ENCODE data around the gene ATP5PO. TPM values are rescaled to one million over a fixed set of nuclear protein-coding genes. Genes with fewer than 3 reads are reported as not detected.
A peak's percentile ranks its signal among the peaks of the same experiment; 100 is the strongest.

Gene ATP5PO
- total RNA-seq, 1 experiment from 2014 or later = 71.3 TPM

DNA sequence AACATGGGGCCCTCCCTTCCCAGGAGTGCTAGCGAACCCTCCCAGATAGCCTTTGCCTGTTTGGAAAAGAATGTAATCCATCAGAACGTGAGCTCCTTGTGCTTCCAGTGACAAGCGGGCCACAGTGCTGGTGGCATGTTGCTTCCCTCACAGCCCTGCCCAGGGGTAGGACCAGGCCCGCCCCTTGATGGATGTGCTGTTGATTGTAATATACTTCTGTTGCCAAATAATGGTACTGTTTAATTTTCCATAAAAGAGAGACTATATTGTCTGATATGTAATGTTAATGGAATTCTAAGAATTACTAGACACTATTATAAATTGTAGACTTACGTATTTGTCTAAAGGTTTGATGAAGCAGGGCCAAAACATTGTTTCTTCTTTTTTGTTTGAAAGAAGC is 16.4 kb downstream of the ATP5PO start:
- DNase-seq (ENCODE audit: low spot score) = no peak

DNA sequence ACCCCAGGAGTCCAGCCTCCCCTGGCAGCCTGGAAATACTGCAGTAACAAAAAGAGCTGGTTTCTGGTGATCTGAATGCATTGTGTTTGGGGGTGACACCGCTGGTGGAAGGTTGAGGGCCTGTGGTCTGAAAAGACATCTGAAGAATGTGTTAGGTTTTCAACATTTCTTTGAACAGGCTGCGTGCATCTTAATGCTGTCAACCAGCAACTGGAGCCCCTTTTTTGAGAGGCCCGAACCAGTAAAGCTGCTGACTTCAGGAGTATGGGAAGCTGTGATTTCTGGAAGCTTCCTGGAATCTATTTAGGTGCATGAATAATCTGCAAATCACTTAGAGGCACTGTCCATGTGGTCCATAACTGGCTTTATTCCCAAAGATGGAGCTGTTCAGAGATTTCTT is 17.0 kb downstream of the ATP5PO start:
- DNase-seq (ENCODE audit: low spot score) = no peak

DNA sequence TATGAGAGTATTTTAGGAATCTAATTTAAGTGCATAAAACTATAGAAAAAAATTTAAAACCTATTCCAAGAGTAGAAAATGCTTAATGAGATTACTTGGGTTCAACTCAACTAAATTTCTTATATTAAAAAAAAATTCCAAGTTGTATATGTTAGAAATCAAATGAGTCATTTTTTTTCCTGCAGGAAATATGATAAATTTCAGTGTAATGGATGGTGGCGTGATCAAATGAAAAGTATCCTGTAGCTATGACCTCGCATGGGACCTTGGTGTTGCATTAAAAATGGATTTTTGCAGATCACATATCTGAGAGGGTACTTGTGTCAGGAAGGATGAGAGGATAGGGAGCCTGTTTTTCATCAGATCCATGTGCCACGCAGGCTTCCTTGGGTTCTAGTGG is 17.9 kb downstream of the ATP5PO start:
- no peak for DNase-seq (ENCODE audit: low spot score)

DNA sequence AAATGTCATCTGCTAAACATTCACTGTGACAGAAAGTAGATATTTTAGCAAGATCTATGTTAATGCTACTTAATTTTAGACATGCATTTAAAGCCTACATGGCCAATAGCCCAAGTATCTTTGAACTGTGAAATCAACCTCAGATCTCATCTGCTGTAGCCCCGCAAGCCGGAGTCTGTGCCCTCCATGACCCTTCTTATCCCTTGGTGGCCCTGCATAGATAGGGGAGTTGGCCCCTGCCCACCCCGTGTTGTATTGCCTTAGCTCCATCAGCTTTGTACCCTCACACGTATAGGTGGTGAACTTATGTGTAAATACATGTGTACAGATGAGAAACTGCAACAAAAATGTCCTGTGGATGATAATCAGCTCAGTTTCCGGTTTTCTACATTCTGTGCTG is 18.5 kb downstream of the ATP5PO start:
- no peak for DNase-seq (ENCODE audit: low spot score)

DNA sequence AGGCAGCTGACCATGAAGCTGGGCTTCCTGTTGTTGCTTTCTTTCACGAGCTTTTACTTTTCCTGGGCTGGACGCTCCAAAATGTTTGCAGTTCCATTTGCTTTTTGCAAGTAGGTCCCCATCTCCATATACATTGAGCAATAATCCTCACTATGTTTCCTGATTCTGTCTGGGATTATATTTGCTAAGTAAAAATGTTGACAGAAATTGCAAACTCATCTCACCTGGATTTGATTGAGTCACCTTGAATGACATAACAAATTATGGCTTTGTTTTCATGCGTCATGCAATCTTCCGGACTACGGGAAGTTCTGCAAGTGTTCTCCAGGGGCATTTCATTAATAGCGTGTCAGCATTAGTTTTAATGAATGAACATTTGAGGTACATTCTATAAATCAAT is 18.9 kb downstream of the ATP5PO start:
- no peak for DNase-seq (ENCODE audit: low spot score)

GRCh38 chr21:33895356-33895755 is 20.2 kb downstream of the ATP5PO start:
- no peak for DNase-seq (ENCODE audit: low spot score)

DNA sequence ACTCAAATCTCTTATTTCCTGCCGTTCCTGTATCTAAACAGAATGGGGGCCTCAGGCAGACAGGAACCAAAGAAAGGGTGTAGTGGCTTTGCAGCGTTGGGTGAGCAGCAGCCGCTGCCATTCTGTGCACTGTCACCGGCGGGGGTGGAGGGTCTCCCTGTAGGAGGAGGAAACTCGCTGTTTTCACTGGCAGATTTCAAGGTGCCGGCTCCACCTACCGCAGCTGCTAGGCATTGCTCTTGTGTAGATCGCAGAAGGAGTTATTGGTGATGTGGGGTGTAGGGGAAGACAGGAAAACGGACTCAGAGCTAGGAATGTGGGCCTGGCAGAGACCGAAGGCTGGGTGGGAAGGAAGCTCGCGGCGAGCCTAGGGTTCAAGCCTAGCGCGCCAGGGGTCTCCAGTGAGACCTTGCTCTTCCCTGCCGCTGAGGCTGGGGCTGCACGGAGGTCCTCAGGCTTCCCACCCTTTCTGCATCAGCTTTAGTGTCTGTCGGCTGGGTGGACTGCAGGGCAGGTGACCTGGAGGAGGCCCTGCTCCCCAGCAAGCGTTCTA is 20.8 kb downstream of the ATP5PO start:
- DNase-seq (ENCODE audit: low spot score) = peak; percentile 52

DNA sequence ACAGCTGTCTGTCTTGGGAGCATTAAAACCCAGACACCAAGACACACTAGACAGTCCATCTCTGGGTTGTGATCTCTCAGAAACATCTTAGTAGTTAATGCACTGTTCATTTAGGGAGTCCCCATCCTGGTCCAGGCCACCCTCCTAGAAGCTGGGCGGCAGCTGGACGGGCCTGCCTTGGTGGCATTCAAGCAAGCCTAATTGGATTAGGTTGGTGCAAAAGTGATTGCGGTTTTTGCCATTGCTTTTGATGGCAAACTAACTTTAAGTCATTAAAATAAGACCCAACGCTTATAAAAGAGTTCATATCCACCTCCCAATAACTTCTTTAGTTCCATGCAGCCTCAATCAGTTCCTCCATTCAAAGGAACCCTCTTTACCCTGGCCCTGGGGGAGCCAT is 21.7 kb downstream of the ATP5PO start:
- no peak for DNase-seq (ENCODE audit: low spot score)

GRCh38 chr21:33892853-33893252 is 22.8 kb downstream of the ATP5PO start:
- peak; percentile 7 for DNase-seq (ENCODE audit: low spot score)

DNA sequence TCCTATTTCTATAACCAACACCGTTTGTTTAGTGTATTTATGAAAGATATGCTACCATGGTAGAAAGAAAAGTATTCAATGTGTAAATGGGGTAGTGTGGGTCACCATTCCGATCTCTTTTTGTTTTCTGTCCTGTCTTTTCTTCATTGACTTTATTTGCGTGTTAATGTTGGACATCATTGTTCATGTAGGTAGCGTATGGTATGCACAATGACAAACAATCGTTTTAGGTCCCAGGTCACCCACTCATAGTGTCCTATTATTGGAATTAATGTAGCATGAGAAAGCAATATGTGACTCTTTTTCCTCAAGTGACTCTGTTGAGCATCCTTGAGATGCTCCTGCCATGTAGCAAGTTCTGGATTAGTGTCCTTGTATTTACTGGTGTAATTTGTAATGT is 25.4 kb downstream of the ATP5PO start:
- DNase-seq (ENCODE audit: low spot score) = no peak

DNA sequence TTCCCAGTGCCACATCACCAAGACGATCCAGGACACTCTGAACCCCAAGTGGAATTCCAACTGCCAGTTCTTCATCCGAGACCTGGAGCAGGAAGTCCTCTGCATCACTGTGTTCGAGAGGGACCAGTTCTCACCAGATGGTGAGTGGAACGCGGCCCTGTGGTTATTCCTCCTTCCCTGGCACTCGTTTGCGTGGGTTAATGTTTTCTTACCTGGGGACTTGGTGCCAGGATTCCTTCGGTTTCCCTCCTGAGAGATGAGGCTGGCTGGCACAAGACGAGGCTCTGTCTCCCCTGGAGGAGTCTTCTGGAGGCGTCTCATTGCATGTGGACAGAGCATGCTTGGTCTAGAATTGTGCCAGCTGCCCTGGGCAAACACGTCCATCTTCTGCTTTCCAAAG is 29.3 kb downstream of the ATP5PO start:
- no peak for DNase-seq (ENCODE audit: low spot score)

DNA sequence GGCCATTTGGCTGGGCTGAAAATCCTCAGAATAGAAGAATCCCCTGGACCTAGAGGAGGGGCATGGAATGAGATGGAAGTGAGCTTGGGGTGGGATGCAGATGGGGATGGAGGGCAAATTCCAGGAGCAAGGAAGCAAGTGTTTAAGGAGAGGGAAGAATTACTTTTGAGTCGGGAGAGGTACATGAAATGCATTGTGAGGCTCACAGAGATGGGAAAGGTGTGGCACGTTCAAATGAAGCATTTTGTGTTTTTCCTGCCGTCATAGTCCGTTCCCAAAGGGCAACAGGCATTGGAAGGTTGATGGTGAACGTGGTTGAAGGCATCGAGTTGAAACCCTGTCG is 30.5 kb downstream of the ATP5PO start:
- DNase-seq (ENCODE audit: low spot score) = no peak

- no peak for DNase-seq (ENCODE audit: low spot score)
Observed at GRCh38 chr21:33884376-33885171, 31.0 kb downstream of the ATP5PO start.

DNA sequence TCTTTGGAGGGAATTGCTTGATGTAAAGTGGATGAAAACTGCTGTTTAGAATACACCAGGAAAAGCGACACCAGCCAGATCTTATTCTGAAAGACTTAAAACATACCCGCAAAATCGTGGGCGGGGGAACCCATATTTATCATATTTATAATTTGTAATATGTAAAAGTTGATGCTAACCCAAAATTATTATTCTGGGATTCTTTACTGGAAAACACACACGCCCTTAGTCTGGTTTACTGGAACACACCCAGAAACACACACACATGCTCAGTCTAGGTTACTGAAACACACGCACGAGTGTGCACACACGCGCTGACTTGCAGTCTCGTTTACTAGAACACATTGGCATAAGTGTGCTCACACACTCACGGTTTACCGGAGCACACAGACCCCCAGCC is 32.5 kb downstream of the ATP5PO start:
- no peak for DNase-seq (ENCODE audit: low spot score)

DNA sequence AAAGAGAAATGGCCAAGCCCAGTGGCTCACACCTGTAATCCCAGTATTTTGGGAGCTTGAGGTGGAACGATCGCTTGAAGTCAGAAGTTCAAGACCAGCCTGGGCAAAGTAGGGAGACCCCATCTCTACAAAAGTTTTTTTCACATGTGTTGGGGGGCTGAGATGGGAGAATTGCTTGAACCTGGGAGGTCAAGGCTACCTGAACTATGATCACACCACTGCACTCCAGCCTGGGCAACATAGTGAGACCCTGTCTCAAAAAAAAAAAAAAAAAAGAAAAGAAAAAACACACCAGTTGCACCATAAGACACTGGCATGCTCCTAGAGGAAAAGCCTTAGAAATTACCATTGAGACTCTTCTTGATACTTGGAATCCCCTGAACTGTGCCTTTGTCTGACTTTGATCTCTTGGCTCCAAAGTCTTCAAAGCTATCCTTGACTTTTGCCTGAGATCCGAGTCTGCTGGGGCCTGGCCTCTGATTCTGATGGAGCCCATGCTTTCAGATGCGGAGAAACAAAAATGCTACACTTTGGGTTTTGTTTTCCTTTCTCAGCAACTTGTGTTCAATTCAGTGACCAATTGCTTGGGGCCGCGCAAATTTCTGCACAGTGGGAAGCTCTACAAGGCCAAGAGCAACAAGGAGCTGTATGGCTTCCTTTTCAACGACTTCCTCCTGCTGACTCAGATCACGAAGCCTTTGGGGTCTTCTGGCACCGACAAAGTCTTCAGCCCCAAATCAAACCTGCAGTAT is 33.7 kb downstream of the ATP5PO start:
- DNase-seq (ENCODE audit: low spot score) = no peak

- DNase-seq (ENCODE audit: low spot score) = no peak
Observed at GRCh38 chr21:33880626-33881025, 35.0 kb downstream of the ATP5PO start.

DNA sequence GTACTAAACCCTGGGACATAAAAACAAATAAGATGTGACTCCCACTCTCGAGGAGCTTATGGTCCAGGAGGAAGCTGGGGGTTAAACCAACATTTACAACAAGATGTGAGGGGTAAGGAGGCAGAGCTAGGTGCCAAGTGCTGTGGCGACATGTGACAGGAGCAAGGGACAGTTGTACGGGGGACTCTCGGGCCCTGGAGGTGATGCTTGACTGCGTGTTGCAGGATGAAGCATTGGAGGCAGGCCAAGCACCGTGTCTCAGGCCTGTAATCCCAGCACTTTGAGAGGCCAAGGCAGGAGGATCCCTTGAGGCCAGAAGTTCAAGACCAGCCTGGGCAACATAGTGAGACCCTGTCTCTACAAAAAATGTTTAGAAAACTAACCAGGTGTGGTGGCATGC is 36.8 kb downstream of the ATP5PO start:
- no peak for DNase-seq (ENCODE audit: low spot score)

DNA sequence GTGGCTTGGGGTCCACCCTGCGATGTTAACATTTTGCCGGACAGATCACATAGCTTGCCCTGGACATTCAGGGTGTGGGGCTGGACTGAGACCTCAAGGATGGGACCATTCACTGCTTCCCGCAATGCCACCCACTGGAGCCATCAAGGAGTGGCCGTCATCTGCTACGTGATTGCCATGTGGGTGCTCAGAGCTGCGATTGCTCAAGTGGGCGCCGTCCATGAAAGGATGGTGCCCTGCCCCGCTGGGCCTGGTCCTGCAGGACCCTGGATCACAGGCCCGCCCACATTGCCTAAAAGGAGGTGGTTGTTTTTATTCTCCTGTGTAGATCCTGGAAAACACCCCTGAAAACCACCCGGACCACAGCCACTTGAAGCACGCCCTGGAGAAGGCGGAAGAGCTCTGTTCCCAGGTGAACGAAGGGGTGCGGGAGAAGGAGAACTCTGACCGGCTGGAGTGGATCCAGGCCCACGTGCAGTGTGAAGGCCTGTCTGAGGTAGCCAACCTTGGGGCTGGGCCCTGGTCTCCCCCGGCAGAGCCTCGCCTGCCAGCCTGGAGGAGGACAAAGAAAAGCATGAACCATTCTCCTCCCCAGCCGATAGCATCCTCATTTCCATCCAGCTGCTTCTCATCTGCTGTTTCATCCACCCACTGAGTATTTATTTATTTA is 40.4 kb downstream of the ATP5PO start:
- no peak for DNase-seq (ENCODE audit: low spot score)

DNA sequence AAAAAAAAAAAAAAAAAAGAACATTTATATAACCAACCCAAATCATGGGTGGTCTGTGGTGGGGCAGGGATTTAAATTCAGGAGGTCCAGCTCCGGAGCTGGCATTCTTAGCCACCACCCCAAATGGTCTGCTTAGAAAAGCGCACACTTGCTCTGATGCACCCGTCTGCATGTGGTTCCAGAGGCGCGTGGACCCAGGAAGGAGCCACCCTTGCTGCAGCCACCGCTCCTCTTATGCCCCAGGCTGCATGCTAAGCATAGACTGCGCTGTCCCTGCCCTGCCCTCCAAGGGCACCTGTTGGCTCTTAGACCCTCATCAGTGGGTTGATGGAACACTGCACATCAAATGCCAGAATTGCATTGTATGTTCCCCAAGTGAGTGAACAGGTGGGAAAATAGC is 41.4 kb downstream of the ATP5PO start:
- DNase-seq (ENCODE audit: low spot score) = no peak

GRCh38 chr21:33872881-33873515 is 42.6 kb downstream of the ATP5PO start:
- DNase-seq (ENCODE audit: low spot score) = no peak

DNA sequence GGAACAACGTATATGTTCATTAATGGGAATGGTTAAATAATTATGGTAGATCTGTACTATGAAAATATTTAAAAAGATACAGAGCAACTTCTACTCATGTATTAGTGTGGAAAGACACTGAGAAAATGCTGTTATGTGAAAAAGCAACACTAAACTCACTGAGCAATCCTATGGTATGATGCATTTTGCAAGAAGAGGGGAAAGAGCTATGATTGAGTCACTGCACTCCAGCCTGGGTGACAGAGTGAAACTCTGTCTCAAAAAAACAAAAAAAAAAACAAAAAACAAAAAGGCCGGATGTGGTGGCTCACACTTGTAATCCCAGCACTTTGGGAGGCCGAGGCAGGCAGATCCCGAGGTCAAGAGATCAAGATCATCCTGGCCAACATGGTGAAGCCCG is 44.4 kb downstream of the ATP5PO start:
- no peak for DNase-seq (ENCODE audit: low spot score)

DNA sequence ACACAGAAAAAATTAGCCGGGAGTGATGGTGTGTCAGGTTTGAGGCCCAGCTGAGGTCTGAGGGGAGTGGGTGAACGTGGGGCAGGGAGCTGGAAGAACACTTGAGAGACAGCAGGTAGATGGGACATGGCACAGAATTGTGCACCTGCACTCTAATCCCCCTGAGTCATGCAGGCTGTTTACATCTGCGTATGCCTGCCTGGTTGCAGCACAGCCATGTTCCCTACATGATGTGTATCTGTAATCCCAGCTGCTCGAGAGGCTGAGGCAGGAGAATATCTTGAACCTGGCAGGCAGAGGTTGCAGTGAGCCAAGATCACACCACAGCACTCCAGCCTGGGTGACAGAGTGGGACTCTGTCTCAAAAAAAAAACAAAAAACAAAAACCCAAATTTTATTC is 44.8 kb downstream of the ATP5PO start:
- no peak for DNase-seq (ENCODE audit: low spot score)

Data from HT-29 (cell line).